HG03460 (cell line): ENCODE data around the gene SHF.
"Not testable (repeated sequence)": the region's sequence is repeated elsewhere in the genome, so short reads cannot be mapped to it uniquely, and the experiment has no call there.

Experiments used
- ATAC-seq: cut with Tn5 transposase; IDR thresholded peaks from one replicate; pipeline ENCODE4 v1.9.1; 2021; ENCODE audit not compliant: unreplicated experiment

The SHF gene, protein sequence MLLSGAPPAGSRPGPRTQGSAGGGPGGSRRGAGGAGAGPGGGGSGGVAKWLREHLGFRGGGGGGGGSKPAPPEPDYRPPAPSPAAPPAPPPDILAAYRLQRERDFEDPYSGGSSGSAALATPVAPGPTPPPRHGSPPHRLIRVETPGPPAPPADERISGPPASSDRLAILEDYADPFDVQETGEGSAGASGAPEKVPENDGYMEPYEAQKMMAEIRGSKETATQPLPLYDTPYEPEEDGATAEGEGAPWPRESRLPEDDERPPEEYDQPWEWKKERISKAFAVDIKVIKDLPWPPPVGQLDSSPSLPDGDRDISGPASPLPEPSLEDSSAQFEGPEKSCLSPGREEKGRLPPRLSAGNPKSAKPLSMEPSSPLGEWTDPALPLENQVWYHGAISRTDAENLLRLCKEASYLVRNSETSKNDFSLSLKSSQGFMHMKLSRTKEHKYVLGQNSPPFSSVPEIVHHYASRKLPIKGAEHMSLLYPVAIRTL

DNA sequence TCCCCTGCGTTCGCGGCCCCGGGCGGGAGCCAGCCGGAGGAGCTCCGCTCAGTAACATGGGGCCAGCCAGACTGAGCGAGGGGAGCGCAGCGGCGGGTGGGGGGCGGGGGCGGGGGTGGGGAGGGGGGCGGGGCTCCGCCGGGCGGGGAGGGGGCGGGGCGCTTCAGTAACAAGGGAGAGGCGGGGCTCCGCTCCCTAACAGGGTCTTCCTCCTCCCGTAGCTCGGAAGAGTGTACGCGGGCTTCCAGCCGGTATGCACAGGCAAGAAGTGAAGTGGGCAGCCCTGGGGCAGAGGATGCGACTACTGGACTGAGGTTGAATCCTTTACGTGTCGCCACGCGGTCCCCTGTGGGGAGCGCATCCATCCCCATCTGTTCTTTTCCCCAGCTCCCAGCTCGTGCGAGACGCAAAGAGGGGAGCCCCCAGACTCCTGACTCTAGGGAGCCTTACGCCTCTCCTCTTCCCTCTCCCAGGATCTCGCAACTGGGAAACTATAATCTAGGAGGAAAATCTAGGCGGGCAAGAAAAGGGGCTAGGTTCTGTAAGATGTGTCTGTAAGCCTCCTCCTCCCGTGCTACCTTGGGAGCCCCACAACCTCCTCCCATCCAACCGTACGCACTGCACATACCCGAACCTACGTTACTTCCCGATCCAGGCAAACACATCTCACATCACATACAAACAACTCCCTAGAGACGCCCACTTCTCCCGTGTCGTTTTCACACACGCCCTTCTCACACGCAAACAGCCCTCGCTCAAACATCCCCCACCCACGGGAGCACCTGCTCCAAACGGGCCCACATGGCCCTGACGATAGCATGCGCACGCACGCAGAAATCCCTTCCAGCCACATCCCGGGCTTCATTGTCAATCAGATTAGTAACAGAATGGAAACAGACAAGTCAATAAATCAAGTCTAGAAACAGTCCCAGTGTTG is at the start of gene SHF:
TSS of gene SHF (minus strand) at position 73 of the 937 bp plus-strand sequence. CDS start at position 58, 15 bp downstream.
- ATAC-seq = no peak

DNA sequence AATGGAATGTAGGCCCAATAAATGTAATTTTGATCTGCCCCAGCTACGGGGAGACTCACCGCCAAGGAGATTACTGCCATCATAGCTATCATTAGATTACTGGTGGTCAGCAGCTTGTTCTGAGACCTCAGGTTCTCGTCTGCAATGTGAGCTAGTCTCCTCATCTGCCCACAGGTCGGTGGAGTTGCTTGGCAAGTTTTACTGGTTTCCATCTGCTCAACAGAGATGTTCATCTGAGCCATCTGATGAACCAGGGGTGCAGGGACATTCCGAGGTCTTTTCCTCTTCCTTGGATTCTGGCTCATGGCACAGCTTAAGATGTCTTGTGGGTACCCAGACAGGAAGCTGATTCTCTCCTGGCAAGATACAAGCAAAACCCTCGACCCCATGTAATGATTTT is 49.0 kb upstream of the SHF start:
- ATAC-seq = not testable (repeated sequence)

DNA sequence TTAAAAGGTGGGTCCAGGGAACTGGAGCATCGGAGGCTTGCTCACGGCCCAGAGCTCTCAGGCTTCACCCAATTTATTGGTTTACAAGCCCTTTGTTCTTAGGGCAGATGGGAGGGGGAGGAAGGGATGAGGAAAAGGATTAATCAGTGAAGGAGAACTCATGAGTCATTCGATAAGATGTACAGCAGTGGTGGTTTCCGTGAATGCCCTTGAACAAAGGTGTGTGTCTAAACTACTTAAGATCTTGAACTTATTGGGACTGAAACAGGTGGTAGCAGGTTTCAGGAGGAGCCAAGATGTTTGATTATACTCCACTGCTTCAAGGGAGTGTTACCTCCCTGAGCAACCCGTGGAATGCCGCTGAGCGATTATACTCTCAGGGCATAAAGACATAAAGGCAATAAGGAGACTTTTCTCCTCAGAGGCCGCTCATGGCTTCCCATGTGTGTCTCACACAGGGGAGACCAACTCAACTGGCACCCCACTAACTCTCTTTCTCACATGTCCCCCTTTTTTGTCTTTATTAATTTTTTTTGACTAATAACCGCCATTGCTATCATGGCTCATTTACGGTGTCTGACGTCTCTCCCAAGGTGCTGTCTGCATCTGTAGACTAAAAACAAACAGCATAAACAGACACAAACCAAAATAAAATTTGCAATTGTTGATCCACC is 46.9 kb upstream of the SHF start:
- ATAC-seq = no peak

DNA sequence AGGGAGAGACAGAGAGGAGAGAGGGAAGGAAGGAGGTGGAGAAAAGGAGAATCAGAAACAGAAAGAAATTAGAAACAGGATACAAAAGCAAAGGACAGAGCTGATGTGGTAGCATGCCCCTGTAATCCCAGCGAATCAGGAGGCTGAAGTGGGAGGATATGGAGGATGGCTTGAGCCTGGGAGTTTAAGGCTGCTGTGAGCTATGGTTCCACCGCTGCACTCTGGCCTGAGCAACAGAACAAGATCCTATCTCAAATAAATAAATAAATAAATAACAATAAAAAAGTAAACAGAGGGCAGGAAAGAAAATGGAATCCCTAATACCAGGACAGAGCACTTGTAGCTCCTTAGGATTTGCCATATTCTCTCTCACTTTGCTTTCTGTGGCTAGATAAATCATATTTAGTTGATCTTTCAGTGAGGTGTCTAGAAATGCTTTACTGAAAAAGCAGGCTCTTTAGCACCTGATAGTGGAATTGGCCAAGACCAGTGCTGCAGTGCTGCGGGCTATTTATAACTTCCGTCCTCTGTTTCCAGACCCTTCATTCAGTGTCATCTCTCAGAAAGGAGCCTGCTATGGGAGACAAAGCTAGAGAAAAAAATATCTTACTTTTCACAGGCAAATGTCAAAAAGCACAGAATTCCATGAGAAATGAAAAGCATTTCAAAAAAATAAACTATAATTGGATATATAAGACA is 44.2 kb upstream of the SHF start:
- ATAC-seq = no peak

DNA sequence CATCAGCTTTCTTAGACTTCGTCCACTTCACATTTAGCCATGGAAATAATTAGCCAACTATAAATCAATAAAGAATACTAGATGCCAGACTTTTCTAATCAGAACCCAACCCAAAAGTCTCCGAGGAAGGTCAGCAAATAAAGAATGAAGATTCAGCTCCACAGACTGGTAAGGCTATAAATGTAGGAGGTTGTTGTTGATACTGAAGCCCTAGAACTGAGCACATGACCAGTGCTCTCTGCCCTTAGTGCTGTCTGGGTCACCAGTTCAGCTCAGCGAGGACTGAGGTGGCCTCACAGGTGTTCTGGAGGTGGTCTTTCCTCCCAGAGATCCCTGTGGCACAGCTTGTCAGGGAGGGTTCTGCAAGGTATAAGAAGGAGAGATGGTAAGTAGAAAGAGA is 43.4 kb upstream of the SHF start:
- no peak for ATAC-seq

DNA sequence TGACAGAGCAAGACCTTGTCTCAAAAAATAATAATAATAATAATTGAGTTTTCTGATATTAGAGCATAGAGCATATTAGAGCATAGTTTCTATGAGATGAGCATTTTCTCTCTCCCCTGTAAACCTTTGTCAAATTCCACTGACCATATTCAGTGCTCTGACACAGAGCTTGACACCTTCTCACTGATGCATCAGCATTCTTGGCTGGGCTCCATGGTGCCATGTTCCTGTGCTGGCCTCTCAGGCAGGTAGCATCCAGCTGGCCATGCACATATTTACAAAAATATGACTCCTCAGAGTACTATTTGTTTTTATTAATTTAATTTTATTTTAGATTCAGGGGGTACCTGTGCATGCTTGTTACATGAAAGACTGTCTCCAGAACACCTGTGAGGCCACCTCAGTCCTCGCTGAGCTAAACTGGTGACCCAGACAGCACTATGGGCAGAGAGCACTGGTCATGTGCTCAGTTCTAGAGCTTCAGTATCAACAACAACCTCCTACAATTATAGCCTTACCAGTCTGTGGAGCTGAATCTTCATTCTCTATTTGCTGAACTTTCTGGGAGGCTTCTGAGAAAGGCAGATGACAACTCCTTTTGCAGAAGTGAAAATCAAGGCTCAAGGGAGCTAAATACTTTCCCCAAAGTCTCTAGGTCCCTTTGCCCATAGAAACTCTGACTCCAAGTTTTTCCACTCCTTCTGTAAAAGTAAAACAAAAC is 42.6 kb upstream of the SHF start:
- no peak for ATAC-seq

DNA sequence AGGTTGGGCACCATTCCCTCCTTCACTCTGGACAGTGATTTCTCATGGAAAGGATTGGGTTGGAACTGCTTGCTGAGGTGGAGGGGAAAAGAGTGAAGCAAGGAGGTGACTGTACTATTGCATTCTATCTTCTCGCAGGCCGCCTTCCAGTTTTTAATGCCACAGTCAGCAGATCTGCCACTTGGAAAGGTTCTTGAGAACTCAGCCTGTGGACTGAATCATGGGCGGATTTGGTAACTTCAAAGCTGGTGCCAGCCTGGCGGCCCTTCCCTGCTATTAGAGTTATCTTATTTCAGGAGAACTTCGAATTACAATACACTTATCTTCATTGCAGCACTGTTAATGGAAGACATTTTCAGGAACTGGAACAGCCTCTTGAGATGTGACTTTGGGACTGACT is 41.2 kb upstream of the SHF start:
- ATAC-seq = no peak

DNA sequence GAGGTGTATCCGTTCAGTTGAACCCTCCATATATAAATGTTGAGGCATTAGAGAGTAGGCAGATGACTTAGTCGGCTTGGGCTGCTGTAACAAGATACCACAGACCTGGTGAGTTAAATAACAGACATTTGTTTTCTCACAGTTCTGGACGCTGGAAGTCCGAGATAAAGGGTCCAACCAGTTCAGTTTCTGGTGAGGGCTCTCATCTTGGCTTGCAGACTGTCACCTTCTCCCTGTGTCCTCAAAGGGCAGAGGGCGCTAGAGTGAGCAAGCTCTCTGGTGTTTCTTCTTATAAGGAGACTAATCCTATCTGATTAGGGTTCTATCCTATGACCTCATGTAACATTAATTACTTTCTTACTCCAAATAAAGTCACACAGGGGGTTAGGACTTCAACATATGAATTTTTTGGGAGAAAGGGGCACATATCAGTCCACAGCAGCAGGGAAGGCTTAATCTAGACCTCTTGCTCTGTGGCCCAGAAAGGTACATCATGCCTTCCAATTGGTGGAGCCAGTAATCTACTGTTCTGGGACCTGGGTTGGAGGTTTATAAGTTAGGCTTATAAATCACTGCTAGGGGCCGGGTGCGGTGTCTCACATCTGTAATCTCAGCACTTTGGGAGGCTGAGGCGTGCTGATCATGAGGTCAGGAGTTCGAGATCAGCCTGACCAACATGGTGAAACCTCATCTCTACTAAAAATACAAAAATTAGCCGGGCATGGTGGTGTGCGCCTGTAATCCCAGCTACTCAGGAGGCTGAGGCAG is 37.9 kb upstream of the SHF start:
- no peak for ATAC-seq

DNA sequence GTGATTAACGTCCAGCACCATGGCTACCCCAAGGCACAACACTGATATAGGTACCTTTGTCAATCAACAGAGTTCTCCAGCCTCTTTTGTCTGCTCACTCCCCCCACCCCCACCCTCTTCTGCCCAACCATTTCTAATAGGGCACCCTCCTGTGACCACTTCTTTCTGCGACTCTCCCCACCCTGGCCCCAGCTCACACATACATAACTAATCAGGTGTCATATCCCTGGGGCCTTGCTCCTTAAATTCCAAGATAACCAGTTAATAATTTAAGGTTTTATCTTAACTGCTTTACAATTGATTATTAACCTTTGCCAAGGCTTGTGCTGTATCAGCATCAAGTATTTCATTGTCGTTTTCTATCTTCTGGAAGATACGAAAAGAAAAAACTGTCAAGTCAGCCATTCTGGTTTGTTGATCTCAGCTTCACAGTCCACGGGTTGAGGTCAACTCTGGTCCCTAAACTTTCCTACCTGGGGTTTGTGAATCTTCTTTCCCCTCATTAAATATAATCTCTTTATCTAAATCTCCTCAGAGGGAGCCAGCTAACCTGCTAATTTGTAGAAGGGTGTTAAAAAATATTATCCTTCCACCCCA is 37.0 kb upstream of the SHF start:
- ATAC-seq = no peak

DNA sequence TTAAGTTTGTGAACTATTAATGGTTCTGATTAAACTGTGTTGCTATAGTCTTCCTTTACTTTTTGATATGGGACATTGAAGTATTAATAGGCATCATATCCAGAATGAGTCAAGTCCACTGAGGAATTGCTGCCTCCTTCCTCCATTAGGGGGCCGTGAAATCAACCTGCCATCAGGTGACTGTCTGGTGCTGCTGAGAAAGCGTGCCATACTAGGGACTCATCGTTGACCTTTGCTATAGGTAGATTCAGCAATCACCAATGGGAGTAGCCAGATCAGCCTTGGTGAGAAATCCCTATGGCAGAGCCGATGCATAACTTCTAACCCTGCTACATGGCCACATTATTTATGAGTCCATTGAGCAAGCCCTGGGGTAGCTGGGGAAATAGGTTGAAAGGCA is 34.2 kb upstream of the SHF start:
- no peak for ATAC-seq

DNA sequence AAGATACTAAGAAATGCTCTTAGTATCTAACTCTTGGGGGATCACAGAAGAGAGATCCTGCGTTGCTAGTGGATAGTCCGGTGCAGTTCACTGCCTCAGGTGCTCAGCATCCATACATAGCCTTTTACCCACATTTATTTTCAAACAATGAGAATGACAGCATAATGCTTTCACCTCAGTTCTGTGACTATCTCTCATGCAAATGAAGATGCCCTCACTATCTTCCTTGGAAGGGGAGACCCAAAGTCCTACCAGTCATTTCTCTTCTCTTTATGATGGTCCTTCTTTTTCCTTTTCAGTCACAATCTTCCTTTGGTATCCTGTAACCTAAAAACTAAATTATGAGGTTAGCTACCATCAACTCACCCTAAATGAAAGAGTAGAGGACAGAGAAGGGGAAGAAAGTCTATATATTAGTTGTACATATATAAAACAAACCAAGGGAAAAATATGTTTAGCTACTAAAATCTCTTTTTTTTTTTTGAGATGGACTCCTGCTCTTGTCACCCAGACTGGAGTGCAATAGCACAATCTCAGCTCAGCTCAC is 33.4 kb upstream of the SHF start:
- no peak for ATAC-seq

DNA sequence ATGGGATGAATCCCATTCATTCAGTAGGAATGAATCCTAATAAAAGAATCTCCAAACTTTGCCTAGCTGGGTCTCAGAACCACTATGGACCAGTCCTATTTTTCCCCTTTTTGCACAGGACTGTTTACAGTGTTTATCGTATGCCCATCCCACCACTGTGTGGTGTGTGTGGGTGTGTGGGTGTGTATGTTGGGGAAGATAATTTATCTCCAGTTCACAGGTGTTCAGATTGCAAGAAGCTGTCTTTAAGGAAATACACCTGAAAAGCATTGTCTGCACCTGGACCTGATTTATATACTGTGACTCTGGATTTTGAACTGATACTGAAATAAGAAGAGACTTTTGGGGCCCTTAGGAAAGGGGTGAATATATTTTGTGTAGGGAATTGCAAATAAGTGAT is 24.7 kb upstream of the SHF start:
- ATAC-seq = no peak

DNA sequence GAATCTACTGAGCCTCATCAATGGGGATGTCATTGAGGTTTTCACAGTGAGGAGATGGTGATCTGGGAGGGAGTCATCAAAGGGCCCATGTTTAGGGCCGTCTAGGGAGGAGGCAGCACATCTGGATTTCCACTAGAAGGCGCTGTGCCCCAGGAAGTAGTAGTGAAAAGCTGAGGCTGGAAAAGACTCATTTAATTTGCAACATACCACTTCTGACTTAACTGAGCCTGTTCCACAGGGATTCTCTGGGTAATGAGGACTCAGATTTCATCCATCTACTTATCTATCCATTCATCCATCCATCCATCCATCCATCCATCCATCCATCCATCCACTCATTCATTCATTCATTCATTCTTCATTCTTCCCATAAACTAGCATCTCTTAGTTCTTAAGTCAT is 17.4 kb upstream of the SHF start:
- no peak for ATAC-seq

DNA sequence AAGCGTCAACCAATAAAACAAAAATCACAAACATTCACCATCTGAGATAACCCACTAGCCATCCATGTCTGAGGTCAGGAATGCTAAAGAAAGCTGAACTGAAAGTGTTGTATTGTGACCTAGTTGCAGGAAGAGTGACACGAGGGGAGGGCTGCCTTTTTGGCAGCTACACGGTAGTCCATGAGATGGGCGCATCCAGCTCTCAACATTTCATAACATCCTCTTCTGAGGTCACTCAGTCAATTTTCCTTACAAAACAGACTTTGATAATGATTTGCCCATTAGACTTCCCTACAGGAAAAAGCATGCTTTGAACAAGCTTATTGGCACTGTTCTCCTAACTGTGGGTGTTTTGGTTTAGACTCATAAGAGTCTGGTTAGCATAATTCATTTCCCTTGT is 15.4 kb upstream of the SHF start:
- ATAC-seq = no peak

DNA sequence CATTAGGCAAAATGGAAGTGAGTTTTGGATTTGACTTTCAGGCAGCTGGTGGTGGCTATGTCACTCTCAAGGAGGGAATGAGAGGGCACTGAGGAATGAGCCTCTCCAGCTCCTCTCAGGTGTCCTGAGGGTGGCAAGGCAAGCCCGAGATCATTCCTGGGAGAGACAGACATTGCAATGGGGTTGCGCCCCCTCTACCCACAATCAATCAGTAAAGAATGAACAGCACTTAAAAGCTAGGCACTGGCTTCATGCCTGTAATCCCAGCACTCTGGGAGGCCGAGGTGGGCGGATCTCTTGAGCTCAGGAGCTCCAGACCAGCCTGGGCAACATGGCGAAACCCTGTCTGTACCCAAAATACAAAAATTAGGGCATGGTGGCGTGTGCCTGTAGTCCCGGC is 14.1 kb upstream of the SHF start:
- ATAC-seq = no peak

DNA sequence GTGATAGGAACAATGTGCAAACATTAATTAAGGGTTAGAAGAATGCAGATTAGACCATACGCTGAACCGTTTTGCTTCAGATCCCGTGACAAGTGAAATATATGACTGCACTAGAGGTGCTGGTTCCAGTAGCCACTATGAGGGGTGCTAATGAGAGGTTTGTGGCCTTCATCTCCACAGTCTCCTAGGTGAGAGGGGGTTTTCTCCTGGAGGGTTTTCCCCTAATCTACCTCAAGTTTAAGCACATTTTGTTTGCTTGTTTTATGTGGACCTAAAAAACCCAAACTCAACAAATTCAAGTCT is 13.7 kb upstream of the SHF start:
- ATAC-seq = no peak

DNA sequence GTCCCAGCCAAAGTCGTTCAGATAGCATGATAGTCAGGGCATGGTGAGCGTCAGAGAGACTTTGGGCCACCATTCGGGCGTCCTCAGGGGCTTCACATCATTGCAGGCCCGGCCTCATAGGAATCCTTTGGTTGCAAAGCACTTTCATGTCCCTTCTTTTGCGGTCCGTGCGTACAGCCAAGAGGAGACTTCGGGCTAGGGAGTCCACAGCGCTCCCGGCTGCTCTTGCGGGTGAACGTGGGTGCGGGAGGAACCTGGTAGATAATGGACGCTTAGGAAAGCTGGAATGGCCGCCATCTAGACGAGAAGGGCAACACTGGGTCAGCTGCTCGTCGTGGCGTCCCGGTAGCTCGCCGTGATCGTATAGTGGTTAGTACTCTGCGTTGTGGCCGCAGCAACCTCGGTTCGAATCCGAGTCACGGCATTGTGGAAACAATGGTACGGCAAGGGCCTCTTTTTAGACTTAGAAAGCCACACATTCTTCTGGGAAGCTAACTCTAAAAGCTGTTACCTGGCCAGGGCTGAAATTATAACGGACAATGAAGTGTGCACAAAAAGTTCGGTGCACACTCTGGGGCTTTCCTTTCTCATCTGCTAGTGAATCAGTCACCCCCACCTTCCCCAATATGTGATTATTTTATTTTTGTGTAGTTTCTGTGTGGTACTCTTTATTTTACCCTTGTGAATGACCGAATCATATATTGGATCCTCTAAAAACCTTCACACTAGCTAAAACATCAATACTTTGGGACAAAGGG is 13.2 kb upstream of the SHF start:
- peak; percentile 3 for ATAC-seq
